ENCODE measurements around the gene OSBP2. TPM values are rescaled to one million over a fixed set of nuclear protein-coding genes. Genes with fewer than 3 reads are reported as not detected.
A peak's percentile ranks its signal among the peaks of the same experiment; 100 is the strongest.

The OSBP2 gene
- total RNA-seq = 1 to 10 TPM in 2 of 3 donors, under 1 TPM in 1; 0.96 to 4.6 (median 4.4) TPM

GRCh38 chr22:30694640-30695350 is at the start of gene OSBP2:
Gene OSBP2 (plus strand): TSS chr22:30694874. CDS start chr22:30694910, 36 bp downstream.
- Histone ChIP-seq H3K27me3 (no peaks in the 10 kb centered on the region), H3K27ac (peak within 1 kb of the TSS; percentile 88), H3K4me3 (peak within 1 kb of the TSS; percentile 51 to 81 (median 71)), H3K36me3 (no peaks in the 10 kb centered on the region), H3K9me3 (no peaks in the 10 kb centered on the region), H3K4me1 (no peaks in the 10 kb centered on the region)
- TF ChIP-seq POLR2A (IDR thresholded peaks at IDR 0.05) = no peak
- no peak for TF ChIP-seq CTCF (IDR thresholded peaks at IDR 0.05)
- TF ChIP-seq POLR2AphosphoS5 (IDR thresholded peaks at IDR 0.05) = no peak
- intact Hi-C loops (cut with DNase I; ENCODE audit: low total_unique reads) = no loop called here
- no peak for DNase-seq (ENCODE audit: low spot score in 2 of 2)

GRCh38 chr22:30646518-30647160 is 48.0 kb upstream of the OSBP2 start:
- H3K9me3 ChIP-seq = no peaks in the 10 kb centered on the region
- no peak overlapping the region for H3K27ac ChIP-seq
- no peaks in the 10 kb centered on the region for H3K36me3 ChIP-seq
- H3K4me3 ChIP-seq = no peak overlapping the region
- intact Hi-C loops (cut with DNase I; ENCODE audit: low total_unique reads) = no loop called here
- H3K27me3 ChIP-seq = no peaks in the 10 kb centered on the region
- TF ChIP-seq POLR2A (IDR thresholded peaks at IDR 0.05) (no peak), CTCF (IDR thresholded peaks at IDR 0.05) (no peak)
- DNase-seq (ENCODE audit: low spot score in 2 of 2) = no peak
- no peaks in the 10 kb centered on the region for H3K4me1 ChIP-seq

- intact Hi-C loops (cut with DNase I; ENCODE audit: low total_unique reads) = no loop called here
These were observed 47.1 kb upstream of the OSBP2 start for GRCh38 chr22:30647536-30647935.

GRCh38 chr22:30648825-30649224 is 45.8 kb upstream of the OSBP2 start:
- Histone ChIP-seq H3K36me3 (no peaks in the 10 kb centered on the region), H3K27me3 (no peaks in the 10 kb centered on the region), H3K4me3 (no peak overlapping the region), H3K9me3 (no peaks in the 10 kb centered on the region), H3K4me1 (no peaks in the 10 kb centered on the region), H3K27ac (no peak overlapping the region)
- no peak for DNase-seq (ENCODE audit: low spot score in 2 of 2)
- TF ChIP-seq POLR2A (IDR thresholded peaks at IDR 0.05) (no peak), POLR2AphosphoS5 (IDR thresholded peaks at IDR 0.05) (no peak), CTCF (IDR thresholded peaks at IDR 0.05) (no peak)
- intact Hi-C loops (cut with DNase I; ENCODE audit: low total_unique reads) = no loop called here

More at GRCh38 chr22:30647536-30647935, 47.1 kb upstream of the OSBP2 start:
- H3K27me3 ChIP-seq = no peaks in the 10 kb centered on the region
- TF ChIP-seq CTCF (IDR thresholded peaks at IDR 0.05) (no peak), POLR2AphosphoS5 (IDR thresholded peaks at IDR 0.05) (no peak), POLR2A (IDR thresholded peaks at IDR 0.05) (no peak)
- no peak for DNase-seq (ENCODE audit: low spot score in 2 of 2)
- H3K9me3 ChIP-seq = no peaks in the 10 kb centered on the region
- no peaks in the 10 kb centered on the region for H3K36me3 ChIP-seq
- H3K4me3 ChIP-seq = no peak overlapping the region
- H3K27ac ChIP-seq = no peak overlapping the region
- H3K4me1 ChIP-seq = no peaks in the 10 kb centered on the region

GRCh38 chr22:30649430-30650007 is 45.2 kb upstream of the OSBP2 start:
- H3K9me3 ChIP-seq = no peaks in the 10 kb centered on the region
- H3K27me3 ChIP-seq = no peaks in the 10 kb centered on the region
- no peak for TF ChIP-seq CTCF (IDR thresholded peaks at IDR 0.05)
- no peak for TF ChIP-seq POLR2AphosphoS5 (IDR thresholded peaks at IDR 0.05)
- no peak for TF ChIP-seq POLR2A (IDR thresholded peaks at IDR 0.05)
- H3K36me3 ChIP-seq = no peaks in the 10 kb centered on the region
- DNase-seq (ENCODE audit: low spot score in 2 of 2) = no peak
- H3K4me3 ChIP-seq = no peak overlapping the region
- H3K4me1 ChIP-seq = no peaks in the 10 kb centered on the region
- intact Hi-C loops (cut with DNase I; ENCODE audit: low total_unique reads) = no loop called here
- no peak overlapping the region for H3K27ac ChIP-seq

All from breast epithelium (tissue), 4 donors.